ENCODE data around the gene FRMD4B.

FRMD4B gene

DNA sequence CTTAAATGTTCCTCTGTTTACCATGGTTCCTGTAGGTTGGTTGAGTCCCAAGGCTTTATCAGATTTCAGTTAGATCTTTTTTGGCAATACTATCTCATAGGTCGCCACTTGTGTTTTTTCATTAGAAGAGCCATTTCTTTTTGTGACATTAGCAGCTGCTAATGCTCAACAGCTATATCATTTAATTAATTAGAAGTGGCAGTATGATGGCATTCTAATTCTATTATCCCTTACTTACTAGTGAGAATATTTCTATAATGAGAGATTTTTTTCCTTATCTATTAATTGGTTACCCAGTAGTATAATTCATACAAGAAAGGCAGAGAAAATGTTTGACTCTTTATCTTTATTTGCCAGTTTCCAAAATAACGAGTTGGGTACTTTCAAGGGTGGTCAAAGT is 25.2 kb downstream of the FRMD4B start:
- H3K9me3 ChIP-seq: no peaks in the 10 kb centered on the region
- peaks cover 11 to 12% of the 10 kb centered on the region in 2 experiments for H3K4me1 ChIP-seq (ENCODE audit: control insufficient read depth in 1 of 2, insufficient read depth in 1 of 2, low read depth in 1 of 2, low read length in 1 of 2)
- TF ChIP-seq CTCF (IDR thresholded peaks at IDR 0.05): no peak
- H3K27ac ChIP-seq: no peak overlapping the region
- H3K27me3 ChIP-seq: no peaks in the 10 kb centered on the region
- H3K36me3 ChIP-seq: no peaks in the 10 kb centered on the region
- H3K4me3 ChIP-seq (ENCODE audit: low read depth in 1 of 2, low read length in 1 of 2): no peak overlapping the region

GRCh38 chr3:69359916-69360315 is 26.0 kb downstream of the FRMD4B start:
- no peak for TF ChIP-seq CTCF (IDR thresholded peaks at IDR 0.05)
- H3K4me3 ChIP-seq (ENCODE audit: low read depth in 1 of 2, low read length in 1 of 2): no peak overlapping the region
- no peaks in the 10 kb centered on the region for H3K9me3 ChIP-seq
- H3K27ac ChIP-seq: no peak overlapping the region
- no peaks in the 10 kb centered on the region for H3K27me3 ChIP-seq
- no peaks in the 10 kb centered on the region for H3K36me3 ChIP-seq
- peaks cover 11 to 12% of the 10 kb centered on the region in 2 experiments for H3K4me1 ChIP-seq (ENCODE audit: control insufficient read depth in 1 of 2, insufficient read depth in 1 of 2, low read depth in 1 of 2, low read length in 1 of 2)

- Histone ChIP-seq H3K4me1 (ENCODE audit: control insufficient read depth in 1 of 2, insufficient read depth in 1 of 2, low read depth in 1 of 2, low read length in 1 of 2) (peaks cover 12 to 13% of the 10 kb centered on the region in 2 experiments), H3K9me3 (no peaks in the 10 kb centered on the region), H3K4me3 (ENCODE audit: low read depth in 1 of 2, low read length in 1 of 2) (no peak overlapping the region), H3K27ac (no peak overlapping the region), H3K27me3 (no peaks in the 10 kb centered on the region), H3K36me3 (no peaks in the 10 kb centered on the region)
- TF ChIP-seq CTCF (IDR thresholded peaks at IDR 0.05): no peak
Measured at GRCh38 chr3:69359339-69359893, 26.5 kb downstream of the FRMD4B start.

- H3K27me3 ChIP-seq: no peaks in the 10 kb centered on the region
- peaks cover 22 to 25% of the 10 kb centered on the region in 2 experiments for H3K4me1 ChIP-seq (ENCODE audit: control insufficient read depth in 1 of 2, insufficient read depth in 1 of 2, low read depth in 1 of 2, low read length in 1 of 2)
- no peak for TF ChIP-seq CTCF (IDR thresholded peaks at IDR 0.05)
- H3K27ac ChIP-seq: no peak overlapping the region
- H3K36me3 ChIP-seq: no peaks in the 10 kb centered on the region
- no peak overlapping the region for H3K4me3 ChIP-seq (ENCODE audit: low read depth in 1 of 2, low read length in 1 of 2)
- H3K9me3 ChIP-seq: no peaks in the 10 kb centered on the region
Measured at GRCh38 chr3:69357196-69357595, 28.7 kb downstream of the FRMD4B start.

DNA sequence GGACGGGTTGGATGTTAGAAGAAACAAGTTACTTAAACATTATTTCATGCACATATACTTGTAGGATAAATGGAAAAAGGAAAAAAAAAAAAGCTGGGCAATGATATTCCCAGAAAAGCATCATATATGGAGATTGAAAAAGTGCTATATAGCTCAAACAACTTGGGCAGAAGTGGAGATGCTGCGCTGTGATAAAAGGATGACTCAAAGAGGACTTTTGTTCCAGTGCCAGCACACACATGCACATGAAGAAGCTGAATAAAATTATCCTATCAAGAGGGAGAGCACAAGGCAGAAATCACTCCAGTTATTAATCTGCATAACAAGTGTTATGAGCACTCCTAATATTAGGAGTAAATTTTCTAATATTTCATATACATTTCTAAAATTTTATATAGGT is 30.9 kb downstream of the FRMD4B start:
- Histone ChIP-seq H3K27ac (no peak overlapping the region), H3K27me3 (no peaks in the 10 kb centered on the region), H3K4me3 (ENCODE audit: low read depth in 1 of 2, low read length in 1 of 2) (no peak overlapping the region), H3K4me1 (ENCODE audit: control insufficient read depth in 1 of 2, insufficient read depth in 1 of 2, low read depth in 1 of 2, low read length in 1 of 2) (peaks cover 37 to 40% of the 10 kb centered on the region in 2 experiments), H3K9me3 (no peaks in the 10 kb centered on the region), H3K36me3 (no peaks in the 10 kb centered on the region)
- TF ChIP-seq CTCF (IDR thresholded peaks at IDR 0.05): no peak
